Activated CD4-positive, CD25-positive, alpha-beta regulatory T cell (primary cell): ENCODE data around the gene TNFRSF21.
"Not testable (repeated sequence)": the region's sequence is repeated elsewhere in the genome, so short reads cannot be mapped to it uniquely, and the experiment has no call there.

Source experiments
- DNase-seq, 4 experiments: peaks; one replicate each; lab custom pipeline; 2025; lab: John Stamatoyannopoulos, UW

The TNFRSF21 gene

DNA sequence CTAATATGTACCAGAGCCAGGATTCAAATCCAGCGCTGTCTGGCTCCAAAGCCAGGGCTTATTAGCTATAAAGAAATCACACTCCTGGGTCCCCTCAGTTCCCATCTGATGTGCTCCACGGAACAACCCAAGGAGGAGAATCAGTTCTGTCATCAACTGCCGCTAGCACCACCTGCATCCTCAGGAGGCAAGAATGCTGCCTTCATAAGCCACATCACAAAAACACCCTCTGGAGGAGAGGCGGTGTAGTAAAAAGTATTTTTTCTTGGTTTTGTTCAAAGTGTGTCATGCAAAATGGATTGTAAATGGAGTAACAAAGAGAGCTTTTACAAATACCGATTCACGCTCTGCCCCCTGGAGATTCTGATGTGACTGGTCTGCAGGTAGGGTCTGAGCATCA lies 57.1 kb downstream of the TNFRSF21 start:
- DNase-seq = no peak

DNA sequence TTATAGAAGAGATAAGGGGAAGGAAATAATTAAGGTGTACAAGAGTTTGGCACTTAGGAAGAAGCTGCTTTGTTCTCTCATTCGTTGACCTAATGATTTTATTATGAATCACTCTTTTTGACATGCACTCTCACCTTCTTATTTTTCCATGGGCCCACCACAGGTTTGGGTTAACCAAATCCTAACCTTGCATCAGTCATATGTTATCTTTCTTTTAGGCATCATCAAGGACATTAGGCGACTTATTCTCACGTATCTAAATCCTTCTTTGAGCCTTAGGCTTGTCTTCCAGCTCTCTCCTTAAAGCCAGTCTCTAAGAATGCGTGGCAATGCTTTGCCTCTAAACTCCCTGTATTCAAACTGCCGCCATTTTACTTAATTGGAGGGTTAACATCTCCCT lies 58.3 kb downstream of the TNFRSF21 start:
- no peak for DNase-seq

- DNase-seq = no peak
Observed at GRCh38 chr6:47250302-47250701, 59.4 kb downstream of the TNFRSF21 start.

DNA sequence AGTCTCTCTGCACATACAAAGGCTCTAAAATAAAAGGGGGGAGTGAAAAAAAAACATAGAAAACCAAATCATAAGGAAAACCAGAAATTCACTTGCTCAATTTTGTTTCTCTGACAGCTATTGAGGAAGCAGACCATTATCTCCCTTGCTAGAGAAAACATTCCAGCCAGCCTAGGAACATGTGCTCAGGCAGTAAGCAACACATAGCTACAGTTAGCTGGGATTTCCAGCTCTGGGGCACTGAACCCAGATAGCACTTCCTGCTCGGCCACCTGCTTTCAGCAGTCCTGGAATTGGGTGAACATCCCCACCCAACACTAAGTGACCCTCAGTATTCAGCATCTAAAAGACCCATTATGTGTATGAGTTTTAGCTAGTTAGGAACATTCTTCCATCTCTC lies 61.3 kb downstream of the TNFRSF21 start:
- DNase-seq = no peak

GRCh38 chr6:47247227-47247797 lies 62.4 kb downstream of the TNFRSF21 start:
- DNase-seq = no peak

GRCh38 chr6:47246551-47246950 lies 63.2 kb downstream of the TNFRSF21 start:
- no peak for DNase-seq

DNA sequence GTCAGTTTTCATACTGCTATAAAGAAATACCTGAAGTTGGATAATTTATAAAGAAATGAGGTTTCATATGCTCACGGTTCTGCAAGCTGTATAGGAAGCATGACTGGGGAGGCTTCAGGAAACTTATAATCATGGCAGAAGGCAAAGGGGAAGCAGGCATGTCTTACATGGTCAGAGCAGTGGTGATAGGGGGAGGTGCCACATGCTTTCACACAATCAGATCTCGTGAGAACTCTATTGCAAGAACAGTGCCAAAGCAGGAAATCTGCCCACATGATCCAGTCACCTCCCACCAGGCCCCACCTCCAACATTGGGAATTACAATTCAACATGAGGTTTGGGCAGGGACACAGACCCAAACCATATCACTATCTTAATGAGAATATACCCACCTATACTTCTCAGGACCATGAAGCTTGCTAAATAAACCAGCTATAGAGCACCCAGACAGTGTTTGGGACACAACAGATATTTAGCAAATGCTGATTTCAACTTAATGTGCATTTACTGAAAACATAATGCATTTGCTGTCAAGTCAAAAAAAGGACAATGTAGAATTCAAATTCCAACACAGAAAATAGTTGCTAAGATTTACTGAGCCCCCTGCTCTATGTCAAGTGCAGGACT lies 63.8 kb downstream of the TNFRSF21 start:
- DNase-seq = no peak

DNA sequence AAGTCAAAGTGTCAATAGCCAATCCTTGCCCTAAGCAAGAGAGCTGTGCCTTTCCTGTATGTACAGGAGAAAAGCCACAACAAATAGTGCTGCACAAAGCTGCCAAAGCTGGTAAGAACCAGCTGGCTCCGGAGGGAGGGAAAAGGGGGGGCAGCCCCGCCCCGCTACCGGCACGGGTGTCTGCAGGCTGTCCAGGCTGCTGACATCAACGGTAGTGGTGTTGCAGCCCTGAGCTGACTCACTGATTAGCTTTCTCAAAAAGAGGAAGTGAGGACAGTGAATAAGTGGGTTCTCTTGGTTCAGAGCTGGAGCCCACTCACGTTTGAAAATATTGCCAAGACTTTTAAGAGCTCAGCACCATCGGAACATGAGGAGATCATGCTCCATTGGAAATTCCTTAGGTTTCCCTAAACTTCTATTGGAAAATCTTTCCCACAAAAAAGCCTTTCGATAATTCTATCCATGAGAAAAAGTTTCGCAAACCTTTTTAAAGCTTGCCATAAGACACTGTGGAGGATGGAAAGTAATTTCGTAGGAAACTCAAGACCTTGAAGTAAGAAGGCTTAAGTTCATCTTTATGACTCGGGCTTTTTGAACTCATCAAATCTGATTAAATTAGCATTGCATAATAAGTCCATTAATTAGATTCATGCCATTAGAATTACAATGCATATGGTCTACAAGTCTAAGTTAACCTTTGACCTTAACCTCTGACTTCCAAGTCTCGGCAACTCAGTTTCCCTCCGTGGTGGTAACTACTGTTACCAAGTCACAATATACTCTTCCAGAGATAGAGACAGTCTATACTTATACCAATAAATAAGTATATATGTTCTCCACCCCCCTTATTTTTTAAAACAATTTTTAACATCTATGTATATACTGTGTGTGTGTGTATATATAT lies 67.0 kb downstream of the TNFRSF21 start:
- DNase-seq = peak in 2 of 4 experiments; percentile 4 to 6

DNA sequence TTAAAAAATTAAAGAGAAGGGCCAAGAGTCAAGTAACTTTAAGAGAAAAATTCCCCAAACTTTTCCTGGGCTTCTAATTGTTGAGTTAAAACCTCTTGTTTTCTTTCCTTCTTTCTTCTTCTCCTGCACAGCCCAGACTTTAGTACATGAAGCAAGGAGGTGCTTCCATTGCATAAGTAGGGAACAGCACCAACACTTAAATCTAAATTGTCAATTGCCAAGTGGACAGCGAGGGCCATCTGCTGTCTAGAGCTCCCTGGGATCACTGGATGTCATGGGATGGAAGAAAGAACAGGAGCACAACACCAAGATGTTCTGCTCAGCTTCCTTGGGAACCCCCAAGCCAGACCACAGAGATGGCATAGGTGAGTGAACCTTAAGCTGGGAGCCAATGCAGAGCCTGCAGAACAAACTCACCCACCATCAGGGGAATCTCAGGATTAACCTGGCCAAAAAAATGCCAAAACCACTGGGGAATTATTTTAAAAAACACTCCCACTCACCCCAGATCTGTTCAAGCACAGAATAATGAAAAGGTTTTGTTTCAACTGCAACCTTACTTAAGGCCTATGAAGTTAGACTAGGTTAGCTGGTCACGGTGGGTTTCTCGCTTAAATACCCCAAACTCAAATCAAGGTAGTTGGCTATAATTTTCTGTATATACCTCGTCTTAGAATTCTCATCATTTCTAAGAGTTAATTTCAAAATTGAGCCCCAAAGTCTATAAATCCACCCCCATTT lies 67.8 kb downstream of the TNFRSF21 start:
- no peak for DNase-seq

GRCh38 chr6:47240277-47240890 lies 69.3 kb downstream of the TNFRSF21 start:
- DNase-seq = no peak

- DNase-seq = no peak
Observed at GRCh38 chr6:47239546-47239945, 70.2 kb downstream of the TNFRSF21 start.

DNA sequence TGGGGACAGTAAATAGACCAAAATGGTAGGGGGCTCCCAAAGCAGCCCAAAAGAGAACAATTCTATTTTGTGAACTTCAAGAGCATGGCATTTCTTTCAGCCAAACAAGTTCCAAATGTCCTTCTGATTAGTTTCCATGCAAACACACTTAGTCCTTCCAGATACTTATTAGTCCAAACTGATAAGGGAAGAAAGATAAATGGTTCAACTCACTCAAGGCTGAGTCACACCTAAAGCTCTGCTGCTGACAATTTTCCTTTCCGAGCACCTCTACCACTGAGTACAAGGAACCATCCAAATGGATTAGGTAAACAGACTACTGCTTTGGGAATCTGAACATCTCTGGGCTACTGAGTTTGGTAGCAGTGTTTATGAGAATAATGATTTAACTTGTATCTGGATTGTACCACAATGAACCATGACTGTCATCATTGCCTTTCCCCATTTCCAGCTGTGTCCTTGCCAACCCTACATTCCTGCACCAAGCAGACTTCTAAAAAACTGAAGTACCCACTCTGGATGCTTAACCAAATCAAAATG lies 71.2 kb downstream of the TNFRSF21 start:
- DNase-seq = no peak

DNA sequence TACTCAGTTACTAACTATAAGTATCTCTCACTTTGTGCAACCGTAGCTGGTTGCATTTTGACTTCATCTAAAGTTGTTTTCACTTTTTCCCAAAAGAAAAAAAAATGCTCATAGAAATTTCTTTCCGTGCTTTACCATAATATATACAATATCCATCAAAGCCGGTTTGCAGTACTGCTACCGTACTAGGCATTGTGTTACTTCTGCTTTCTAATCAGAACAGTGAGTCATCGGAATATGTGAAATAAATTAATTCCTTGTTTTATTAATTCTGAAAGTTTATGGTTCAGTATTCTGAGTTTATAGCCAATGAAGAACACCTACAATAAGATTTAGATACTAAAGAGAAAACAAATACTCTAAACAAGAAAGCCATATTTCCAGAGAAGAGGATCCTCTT lies 72.5 kb downstream of the TNFRSF21 start:
- no peak for DNase-seq

- DNase-seq = no peak
Observed at GRCh38 chr6:47235964-47236760, 73.5 kb downstream of the TNFRSF21 start.

- no peak for DNase-seq
Observed at GRCh38 chr6:47235421-47235820, 74.3 kb downstream of the TNFRSF21 start.

DNA sequence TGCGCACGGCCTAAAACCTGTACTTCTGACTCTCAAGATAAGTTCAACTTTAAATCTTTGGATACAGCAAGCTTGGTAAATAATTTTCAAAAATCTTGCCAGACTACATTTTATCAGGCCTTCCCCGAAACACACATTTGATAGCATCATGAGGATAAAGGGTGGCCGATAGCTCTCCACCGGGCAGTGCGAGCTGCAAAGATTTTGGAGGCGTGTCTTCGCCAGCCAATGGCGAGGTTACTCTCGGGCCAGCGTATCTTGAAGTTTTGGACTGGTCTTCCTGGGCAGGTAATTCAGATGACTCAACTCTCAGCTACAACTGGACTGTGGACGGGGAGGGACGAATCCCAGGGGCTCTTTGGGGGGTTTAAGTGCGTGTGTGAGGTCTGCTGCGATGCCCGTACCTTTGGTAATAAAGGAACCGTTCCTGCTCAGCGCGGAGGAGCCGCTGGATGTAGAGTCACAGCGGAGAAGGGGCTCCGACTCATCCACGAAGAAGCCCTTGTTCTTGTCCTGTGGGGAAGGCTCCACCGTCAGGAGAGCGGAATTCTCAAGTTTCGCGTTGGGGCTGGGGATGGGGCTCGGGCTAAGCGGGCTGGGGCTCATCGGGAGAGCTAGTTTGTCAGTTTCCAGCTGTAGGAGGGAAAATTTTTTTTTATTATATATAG lies 75.3 kb downstream of the TNFRSF21 start:
- DNase-seq = no peak

GRCh38 chr6:47231151-47231550 lies 78.6 kb downstream of the TNFRSF21 start:
- DNase-seq = no peak

- no peak for DNase-seq
Observed at GRCh38 chr6:47230579-47230978, 79.1 kb downstream of the TNFRSF21 start.

GRCh38 chr6:47229255-47229654 lies 80.5 kb downstream of the TNFRSF21 start:
- no peak for DNase-seq

DNA sequence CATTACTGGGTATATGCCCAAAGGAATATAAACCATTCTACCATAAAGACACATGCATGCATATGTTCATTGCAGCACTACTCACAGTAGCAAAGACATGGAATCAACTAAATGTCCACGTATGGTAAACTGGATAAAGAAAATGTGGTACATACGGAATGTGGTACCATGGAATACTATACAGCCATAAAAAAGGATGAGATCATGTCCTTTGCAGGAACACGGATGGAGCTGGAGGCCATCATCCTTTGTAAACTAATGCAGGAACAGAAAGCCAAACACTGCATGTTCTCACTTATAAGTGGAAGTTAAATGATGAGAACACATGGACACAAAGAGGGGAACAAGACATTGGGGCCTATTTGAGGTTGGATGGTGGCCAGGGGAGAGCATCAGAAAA lies 81.6 kb downstream of the TNFRSF21 start:
- not testable (repeated sequence) for DNase-seq
